A673 (cell line): ENCODE data around the gene LRTM2. TPM values are rescaled to one million over a fixed set of nuclear protein-coding genes. Genes with fewer than 3 reads are reported as not detected.

Source experiments
- BruUV-seq: library from RNA; stranded (reverse); fragments of 400-500 nt; replicated peaks from 2 replicates; lab custom pipeline; 2021; lab: Mats Ljungman, UMichigan
- CTCF ChIA-PET: fragments of 300-600 bp; sonication (Branson Sonifier 250); formaldehyde crosslinking; loops from one replicate; lab custom pipeline; 2022; ENCODE audit warnings: antibody characterized with exemption; lab: Charles Lee
- POLR2A ChIA-PET: fragments of 300-600 bp; sonication (Branson Sonifier 250); formaldehyde crosslinking; loops from one replicate; lab custom pipeline; 2022; ENCODE audit warnings: antibody characterized with exemption; ENCODE audit not compliant: low non-redundant PET; lab: Charles Lee
- DNase-seq: peaks from one replicate; pipeline ENCODE4 v3.0.0-alpha.2; 2015; ENCODE audit warnings: low spot score
- H3K27ac ChIP-seq: fragments of 200-600 bp; sonication (generic); 2 replicates; pipeline ENCODE4 v1.5.1; 2016; ENCODE audit warnings: mixed run types, low read depth, mild to moderate bottlenecking, mixed read lengths, antibody characterized with exemption, low read length; ENCODE audit not compliant: poor library complexity, severe bottlenecking
- H3K27me3 ChIP-seq: fragments of 200-600 bp; sonication (generic); replicated peaks from 2 replicates; pipeline ENCODE4 v1.6.1; 2017; ENCODE audit warnings: mixed run types, low read depth, mild to moderate bottlenecking, mixed read lengths, antibody characterized with exemption, low read length; ENCODE audit not compliant: insufficient read depth, poor library complexity
- H3K36me3 ChIP-seq: fragments of 200-600 bp; sonication (generic); 2 replicates; pipeline ENCODE4 v1.6.1; 2016; ENCODE audit warnings: mixed run types, mild to moderate bottlenecking, mixed read lengths, antibody characterized with exemption, low read length; ENCODE audit not compliant: insufficient read depth, poor library complexity, severe bottlenecking
- H3K4me1 ChIP-seq: fragments of 200-600 bp; sonication (generic); 2 replicates; pipeline ENCODE4 v1.6.1; 2017; ENCODE audit warnings: mixed run types, mild to moderate bottlenecking, mixed read lengths, antibody characterized with exemption, low read length; ENCODE audit not compliant: insufficient read depth, poor library complexity, severe bottlenecking
- H3K4me3 ChIP-seq: fragments of 200-600 bp; sonication (generic); 2 replicates; pipeline ENCODE4 v1.5.1; 2016; ENCODE audit warnings: low read depth, mixed run types, mild to moderate bottlenecking, mixed read lengths, low read length; ENCODE audit not compliant: poor library complexity, severe bottlenecking
- H3K9me3 ChIP-seq: fragments of 200-600 bp; sonication (generic); 2 replicates; pipeline ENCODE4 v1.6.1; 2016; ENCODE audit warnings: mixed run types, low read depth, mild to moderate bottlenecking, mixed read lengths, antibody characterized with exemption, low read length; ENCODE audit not compliant: poor library complexity, severe bottlenecking
- EZH2 ChIP-seq: fragments of 200-600 bp; sonication (generic); IDR thresholded peaks from 2 replicates; pipeline ENCODE4 v1.6.1; 2017; ENCODE audit warnings: borderline replicate concordance, low read depth, mild to moderate bottlenecking, mixed read lengths, antibody characterized with exemption, low read length; ENCODE audit not compliant: poor library complexity, severe bottlenecking
- intact Hi-C: fragments of 100-400 bp; cut with micrococcal nuclease; formaldehyde crosslinking; loops from one replicate; pipeline ENCODE4 v1.10.0; 2022; ENCODE audit not compliant: unreplicated experiment
- total RNA-seq: library from RNA; stranded (reverse); gene quantifications from 2 replicates; pipeline ENCODE4 v1.2.3, GENCODE V29; 2021
- TF ChIP-seq, protein P1 (sequence below): fragments of 300-800, 200-600 bp; sonication (generic); conservative IDR thresholded peaks from 2 replicates; pipeline ENCODE4 v1.5.1; 2017; ENCODE audit warnings: low read depth, mild to moderate bottlenecking, antibody characterized with exemption, low read length, moderate library complexity, mixed read lengths

Gene LRTM2
- total RNA-seq, 1 experiment from 2014 or later = not detected

DNA sequence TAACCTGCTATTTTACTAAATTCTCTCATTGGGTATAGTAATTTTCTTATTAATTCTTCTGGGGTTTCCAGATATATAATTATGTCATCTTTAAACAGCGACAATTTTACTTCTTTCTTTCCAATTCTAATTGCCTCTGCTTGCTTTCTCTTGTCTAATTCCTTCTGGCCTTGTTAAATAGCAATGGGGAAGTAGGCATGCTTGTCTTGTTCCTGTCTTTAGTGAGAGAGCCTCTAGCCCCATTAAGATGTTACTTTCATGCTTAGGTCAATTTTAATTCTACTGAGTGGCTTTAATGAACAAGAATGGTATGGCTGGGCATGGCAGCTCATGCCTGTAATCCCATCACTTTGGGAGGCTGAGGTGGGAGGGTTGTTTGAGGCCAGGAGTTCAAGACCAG lies 31.7 kb downstream of the LRTM2 start:
- no TSS peak for BruUV-seq
- Histone ChIP-seq H3K36me3 (no peaks in the 10 kb centered on the region), H3K4me1 (peaks cover 33% of the 10 kb centered on the region), H3K4me3 (no peak overlapping the region), H3K9me3 (peaks cover 11% of the 10 kb centered on the region), H3K27ac (peak overlapping the region; percentile 58), H3K27me3 (no peaks in the 10 kb centered on the region)
- intact Hi-C loops = no loop called here
- ChIA-PET CTCF (no interaction called here), POLR2A (no interaction called here)
- DNase-seq = no peak
- TF ChIP-seq, protein P1, sequence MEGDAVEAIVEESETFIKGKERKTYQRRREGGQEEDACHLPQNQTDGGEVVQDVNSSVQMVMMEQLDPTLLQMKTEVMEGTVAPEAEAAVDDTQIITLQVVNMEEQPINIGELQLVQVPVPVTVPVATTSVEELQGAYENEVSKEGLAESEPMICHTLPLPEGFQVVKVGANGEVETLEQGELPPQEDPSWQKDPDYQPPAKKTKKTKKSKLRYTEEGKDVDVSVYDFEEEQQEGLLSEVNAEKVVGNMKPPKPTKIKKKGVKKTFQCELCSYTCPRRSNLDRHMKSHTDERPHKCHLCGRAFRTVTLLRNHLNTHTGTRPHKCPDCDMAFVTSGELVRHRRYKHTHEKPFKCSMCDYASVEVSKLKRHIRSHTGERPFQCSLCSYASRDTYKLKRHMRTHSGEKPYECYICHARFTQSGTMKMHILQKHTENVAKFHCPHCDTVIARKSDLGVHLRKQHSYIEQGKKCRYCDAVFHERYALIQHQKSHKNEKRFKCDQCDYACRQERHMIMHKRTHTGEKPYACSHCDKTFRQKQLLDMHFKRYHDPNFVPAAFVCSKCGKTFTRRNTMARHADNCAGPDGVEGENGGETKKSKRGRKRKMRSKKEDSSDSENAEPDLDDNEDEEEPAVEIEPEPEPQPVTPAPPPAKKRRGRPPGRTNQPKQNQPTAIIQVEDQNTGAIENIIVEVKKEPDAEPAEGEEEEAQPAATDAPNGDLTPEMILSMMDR = no peak
- no peak for TF ChIP-seq EZH2

DNA sequence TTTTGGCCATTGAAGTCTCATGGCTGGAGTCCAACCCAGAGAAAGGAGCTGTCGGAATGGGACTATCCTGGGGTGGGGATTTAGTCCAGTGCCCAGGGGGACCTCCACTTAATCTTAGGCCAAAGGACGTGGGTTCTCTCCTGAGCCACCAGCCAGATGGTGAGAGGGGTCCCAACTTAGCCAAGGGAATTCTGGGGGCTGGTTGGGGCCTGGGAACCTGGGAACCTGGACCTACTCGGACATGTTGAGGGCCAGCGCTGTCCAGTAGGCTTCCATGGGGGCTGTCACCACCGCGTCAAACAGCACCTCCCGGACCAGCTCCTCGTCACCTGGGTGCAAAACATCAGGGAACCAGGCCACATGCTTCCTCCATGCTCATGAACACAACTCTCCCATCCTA lies 33.4 kb downstream of the LRTM2 start:
- ChIA-PET CTCF (no interaction called here), POLR2A (no interaction called here)
- Histone ChIP-seq H3K4me3 (no peak overlapping the region), H3K9me3 (peaks cover 11% of the 10 kb centered on the region), H3K27me3 (no peaks in the 10 kb centered on the region), H3K27ac (no peak overlapping the region), H3K36me3 (no peaks in the 10 kb centered on the region), H3K4me1 (peaks cover 26% of the 10 kb centered on the region)
- BruUV-seq = no TSS peak
- intact Hi-C loops = no loop called here
- no peak for DNase-seq
- TF ChIP-seq EZH2 = no peak
- TF ChIP-seq, protein P1 = no peak

DNA sequence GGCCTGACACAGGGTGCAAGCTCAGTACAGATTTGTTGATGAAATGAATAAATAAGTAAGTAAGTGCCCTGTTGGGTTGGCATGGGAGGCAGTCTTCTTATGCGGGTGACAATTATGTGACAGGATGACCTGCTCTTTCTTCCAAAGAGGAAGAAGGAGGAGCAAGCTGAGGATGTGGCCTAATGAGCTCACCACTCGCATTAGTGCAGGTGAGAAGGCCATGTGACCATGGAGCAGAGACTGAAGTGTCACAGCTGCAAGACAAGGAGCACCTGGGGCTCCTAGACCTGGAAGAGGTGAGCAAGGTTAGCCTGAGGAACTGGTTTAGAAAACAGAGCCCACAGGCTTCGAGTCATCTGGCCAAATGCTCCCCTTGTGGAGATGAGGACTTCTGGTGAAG lies 34.9 kb downstream of the LRTM2 start:
- Histone ChIP-seq H3K36me3 (no peaks in the 10 kb centered on the region), H3K4me1 (peaks cover 21% of the 10 kb centered on the region), H3K27ac (no peak overlapping the region), H3K4me3 (no peak overlapping the region), H3K27me3 (no peaks in the 10 kb centered on the region), H3K9me3 (peaks cover 11% of the 10 kb centered on the region)
- ChIA-PET CTCF (no interaction called here), POLR2A (no interaction called here)
- no peak for DNase-seq
- BruUV-seq = no TSS peak
- intact Hi-C loops = no loop called here
- TF ChIP-seq EZH2 = no peak

DNA sequence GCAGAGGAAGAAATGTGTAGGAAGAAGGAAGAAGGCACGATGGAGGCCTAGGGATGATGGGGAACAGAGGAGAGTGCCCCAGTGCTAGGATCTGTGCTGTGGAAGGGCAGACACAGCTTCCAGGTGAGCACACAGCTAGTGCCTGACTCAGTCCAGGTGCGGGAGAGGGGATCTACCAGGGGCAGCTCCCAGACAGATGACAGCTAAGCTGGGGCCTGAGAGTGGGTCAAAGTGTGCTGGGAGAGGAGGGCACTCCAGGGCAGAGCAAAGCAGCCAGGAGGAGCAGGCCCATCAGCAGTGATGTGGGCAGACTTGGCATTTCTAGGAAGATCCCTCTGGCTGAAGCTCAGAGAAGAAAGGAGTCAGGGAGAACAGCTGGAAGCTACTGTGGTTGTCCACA lies 36.7 kb downstream of the LRTM2 start:
- Histone ChIP-seq H3K4me3 (no peak overlapping the region), H3K27ac (no peak overlapping the region), H3K9me3 (peaks cover 11% of the 10 kb centered on the region), H3K27me3 (no peaks in the 10 kb centered on the region), H3K4me1 (peaks cover 6% of the 10 kb centered on the region), H3K36me3 (no peaks in the 10 kb centered on the region)
- no peak for DNase-seq
- ChIA-PET POLR2A (no interaction called here), CTCF (no interaction called here)
- intact Hi-C loops = no loop called here
- no TSS peak for BruUV-seq
- TF ChIP-seq EZH2 = no peak
- TF ChIP-seq, protein P1 = no peak
